PFSK-1 (cell line): ENCODE data around the gene ABCC1.

ENCODE experiments used
- FOXP2 ChIP-seq: optimal IDR thresholded peaks from 2 replicates; pipeline ENCODE3; 2011; ENCODE audit warnings: borderline replicate concordance, control low read depth, inconsistent platforms; ENCODE audit not compliant: insufficient read depth; ENCODE audit errors: extremely low read length, extremely low read depth
- POLR2AphosphoS5 ChIP-seq: IDR thresholded peaks from 2 replicates; pipeline ENCODE4 v1.6.1; 2012; ENCODE audit warnings: low read depth, mild to moderate bottlenecking, control low read depth, low read length, moderate library complexity
- SIN3A ChIP-seq: IDR thresholded peaks from 2 replicates; pipeline ENCODE4 v1.6.1; 2012; ENCODE audit warnings: mild to moderate bottlenecking, low read length, moderate library complexity, borderline replicate concordance; ENCODE audit not compliant: insufficient read depth
- TAF1 ChIP-seq: IDR thresholded peaks from 2 replicates; pipeline ENCODE4 v1.6.1; 2012; ENCODE audit warnings: low read length, control low read depth, borderline replicate concordance; ENCODE audit not compliant: insufficient read depth
- TF ChIP-seq, protein P1 (sequence below), 2 experiments: IDR thresholded peaks; 2 replicates each; pipeline versions ENCODE4 v1.6.1 to v1.8.0; 2011 to 2012; ENCODE audit warnings: low read depth in 2 of 2, low read length in 2 of 2, control low read depth in 1 of 2, inconsistent platforms in 1 of 2, mild to moderate bottlenecking in 1 of 2, moderate library complexity in 1 of 2; ENCODE audit not compliant: insufficient read depth in 1 of 2

The ABCC1 gene

DNA sequence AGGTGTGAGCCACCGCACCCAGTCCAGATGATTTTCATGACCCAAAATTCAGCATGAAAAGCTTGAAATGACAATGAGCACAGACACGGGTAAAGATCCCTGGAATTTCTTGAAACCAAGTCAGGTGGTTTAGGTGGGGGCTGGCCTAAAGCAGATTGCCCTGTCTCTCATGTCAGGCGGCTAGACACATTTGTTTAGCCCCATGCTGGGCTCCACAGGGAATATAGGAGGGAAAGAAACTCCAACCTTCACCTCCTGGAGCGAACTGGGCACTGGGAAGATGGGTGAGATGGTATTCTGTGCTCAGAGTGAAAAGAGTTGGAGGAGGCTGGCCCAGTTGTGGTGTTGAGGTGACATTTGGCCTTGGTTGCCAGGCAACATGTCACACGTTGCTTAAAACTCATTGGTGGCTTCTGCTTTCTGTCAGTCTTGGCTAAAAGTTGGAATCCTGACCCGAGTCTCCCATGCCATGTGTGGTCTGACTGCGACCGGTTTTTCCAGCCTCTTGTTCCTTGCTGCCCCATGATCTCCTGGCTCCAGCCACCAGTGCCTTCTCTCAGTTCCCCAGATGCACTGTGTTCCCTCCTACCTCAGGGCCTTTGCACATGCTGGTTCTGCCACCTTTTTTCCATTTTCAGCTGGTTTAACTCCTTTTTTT, 160.2 kb downstream of the ABCC1 start:
- TF ChIP-seq POLR2AphosphoS5 (no peak), SIN3A (no peak), TAF1 (no peak), FOXP2 (no peak)
- TF ChIP-seq, protein P1, sequence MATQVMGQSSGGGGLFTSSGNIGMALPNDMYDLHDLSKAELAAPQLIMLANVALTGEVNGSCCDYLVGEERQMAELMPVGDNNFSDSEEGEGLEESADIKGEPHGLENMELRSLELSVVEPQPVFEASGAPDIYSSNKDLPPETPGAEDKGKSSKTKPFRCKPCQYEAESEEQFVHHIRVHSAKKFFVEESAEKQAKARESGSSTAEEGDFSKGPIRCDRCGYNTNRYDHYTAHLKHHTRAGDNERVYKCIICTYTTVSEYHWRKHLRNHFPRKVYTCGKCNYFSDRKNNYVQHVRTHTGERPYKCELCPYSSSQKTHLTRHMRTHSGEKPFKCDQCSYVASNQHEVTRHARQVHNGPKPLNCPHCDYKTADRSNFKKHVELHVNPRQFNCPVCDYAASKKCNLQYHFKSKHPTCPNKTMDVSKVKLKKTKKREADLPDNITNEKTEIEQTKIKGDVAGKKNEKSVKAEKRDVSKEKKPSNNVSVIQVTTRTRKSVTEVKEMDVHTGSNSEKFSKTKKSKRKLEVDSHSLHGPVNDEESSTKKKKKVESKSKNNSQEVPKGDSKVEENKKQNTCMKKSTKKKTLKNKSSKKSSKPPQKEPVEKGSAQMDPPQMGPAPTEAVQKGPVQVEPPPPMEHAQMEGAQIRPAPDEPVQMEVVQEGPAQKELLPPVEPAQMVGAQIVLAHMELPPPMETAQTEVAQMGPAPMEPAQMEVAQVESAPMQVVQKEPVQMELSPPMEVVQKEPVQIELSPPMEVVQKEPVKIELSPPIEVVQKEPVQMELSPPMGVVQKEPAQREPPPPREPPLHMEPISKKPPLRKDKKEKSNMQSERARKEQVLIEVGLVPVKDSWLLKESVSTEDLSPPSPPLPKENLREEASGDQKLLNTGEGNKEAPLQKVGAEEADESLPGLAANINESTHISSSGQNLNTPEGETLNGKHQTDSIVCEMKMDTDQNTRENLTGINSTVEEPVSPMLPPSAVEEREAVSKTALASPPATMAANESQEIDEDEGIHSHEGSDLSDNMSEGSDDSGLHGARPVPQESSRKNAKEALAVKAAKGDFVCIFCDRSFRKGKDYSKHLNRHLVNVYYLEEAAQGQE (IDR thresholded peaks at IDR 0.05; ENCODE audit: insufficient read depth in 1 of 2, low read depth in 2 of 2, low read length in 2 of 2): no peak

DNA sequence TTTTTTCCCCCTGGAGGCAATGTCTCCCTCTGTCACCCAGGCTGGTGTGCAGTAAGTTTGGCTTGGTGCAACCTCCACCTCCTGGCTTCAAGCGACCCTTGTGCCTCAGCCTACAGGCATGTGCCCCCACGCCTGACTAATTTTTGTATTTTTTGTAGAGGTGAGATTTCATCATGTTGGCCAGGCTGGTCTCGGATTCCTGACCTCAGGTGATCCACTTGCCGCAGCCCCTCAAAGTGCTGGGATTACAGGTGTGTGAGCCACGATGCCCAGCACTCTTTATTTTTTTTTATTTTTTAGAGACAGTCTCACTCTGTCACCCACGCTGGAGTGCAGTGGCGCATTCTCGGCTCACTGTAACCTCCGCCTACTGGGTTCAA, 160.7 kb downstream of the ABCC1 start:
- TF ChIP-seq, protein P1 (IDR thresholded peaks at IDR 0.05; ENCODE audit: insufficient read depth in 1 of 2, low read depth in 2 of 2, low read length in 2 of 2): no peak
- TF ChIP-seq SIN3A (no peak), POLR2AphosphoS5 (no peak), FOXP2 (no peak), TAF1 (no peak)

DNA sequence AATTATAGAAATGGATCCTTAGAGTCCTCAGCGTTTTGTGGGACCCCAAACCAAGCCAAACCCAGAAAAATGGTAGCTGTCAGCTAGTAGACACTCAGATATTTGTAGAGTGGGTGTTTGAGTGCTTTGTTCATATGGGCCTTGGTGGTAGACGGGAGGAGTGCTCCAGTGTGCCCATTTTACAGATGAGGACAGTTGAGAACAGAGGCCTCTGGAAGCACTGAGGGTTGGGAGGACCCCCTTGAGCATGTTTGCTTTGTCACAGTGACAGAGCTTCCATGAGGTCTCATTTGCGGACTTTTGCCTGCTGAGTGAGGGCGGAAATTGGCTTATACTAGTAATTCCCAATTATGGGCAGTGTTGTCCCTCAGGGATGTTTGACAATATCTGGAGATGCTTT, 162.2 kb downstream of the ABCC1 start:
- TF ChIP-seq, protein P1 (IDR thresholded peaks at IDR 0.05; ENCODE audit: insufficient read depth in 1 of 2, low read depth in 2 of 2, low read length in 2 of 2): no peak
- TF ChIP-seq FOXP2 (no peak), POLR2AphosphoS5 (no peak), SIN3A (no peak), TAF1 (no peak)

- TF ChIP-seq, protein P1 (IDR thresholded peaks at IDR 0.05; ENCODE audit: insufficient read depth in 1 of 2, low read depth in 2 of 2, low read length in 2 of 2): no peak
- no peak for TF ChIP-seq TAF1
- TF ChIP-seq POLR2AphosphoS5: no peak
These were observed 163.1 kb downstream of the ABCC1 start for GRCh38 chr16:16112450-16113053.

GRCh38 chr16:16113076-16113475, 163.7 kb downstream of the ABCC1 start:
- no peak for TF ChIP-seq FOXP2
- TF ChIP-seq POLR2AphosphoS5: no peak
- no peak for TF ChIP-seq TAF1
- no peak for TF ChIP-seq SIN3A
- TF ChIP-seq, protein P1 (IDR thresholded peaks at IDR 0.05; ENCODE audit: insufficient read depth in 1 of 2, low read depth in 2 of 2, low read length in 2 of 2): no peak
